Neutrophil (primary cell): ENCODE results near the gene MYO15A.
A peak's percentile ranks its signal among the peaks of the same experiment; 100 is the strongest.

ENCODE experiments used
- H3K27ac ChIP-seq: fragments of 200-600 bp; sonication (generic); 2 replicates; pipeline ENCODE4 v1.5.1; 2016; ENCODE audit warnings: mild to moderate bottlenecking, moderate library complexity
- H3K27me3 ChIP-seq: fragments of 200-600 bp; sonication (generic); 2 replicates; pipeline ENCODE4 v1.6.0; 2016; ENCODE audit warnings: mild to moderate bottlenecking
- H3K36me3 ChIP-seq: fragments of 200-600 bp; sonication (generic); 2 replicates; pipeline ENCODE4 v1.5.1; 2017
- H3K4me1 ChIP-seq, 2 experiments: fragments of 200-600 bp in 1 of 2; sonication (generic) in 1 of 2; 1 replicate in 1 of 2; 2 replicates in 1 of 2; pipeline versions ENCODE4 v1.5.1 to v1.6.1; 2013 to 2016; ENCODE audit warnings: low read depth in 1 of 2, low read length in 1 of 2, mild to moderate bottlenecking in 1 of 2, moderate library complexity in 1 of 2; ENCODE audit not compliant: control insufficient read depth in 1 of 2, insufficient read depth in 1 of 2
- H3K4me3 ChIP-seq, 2 experiments: fragments of 200-600 bp in 1 of 2; sonication (generic) in 1 of 2; 1 replicate in 1 of 2; 2 replicates in 1 of 2; pipeline ENCODE4 v1.5.1; 2013 to 2016; ENCODE audit warnings: low read depth in 1 of 2, low read length in 1 of 2, mild to moderate bottlenecking in 1 of 2, moderate library complexity in 1 of 2
- H3K9me3 ChIP-seq: fragments of 200-600 bp; sonication (generic); 2 replicates; pipeline ENCODE4 v1.5.1; 2016
- CTCF ChIP-seq: fragments of 200-600 bp; sonication (generic); IDR thresholded peaks from 2 replicates; pipeline ENCODE4 v1.5.1; 2016; ENCODE audit warnings: antibody characterized with exemption

MYO15A gene

GRCh38 chr17:18191236-18191667 lies 82.7 kb downstream of the MYO15A start:
- peaks cover 15 to 26% of the 10 kb centered on the region in 2 experiments for H3K4me1 ChIP-seq
- peak overlapping the region; percentile 58 for H3K27ac ChIP-seq
- H3K27me3 ChIP-seq, result no peaks in the 10 kb centered on the region
- H3K9me3 ChIP-seq, result no peaks in the 10 kb centered on the region
- H3K4me3 ChIP-seq, result no peak overlapping the region
- no peak for TF ChIP-seq CTCF
- peaks cover 16% of the 10 kb centered on the region for H3K36me3 ChIP-seq

- Histone ChIP-seq H3K9me3 (no peaks in the 10 kb centered on the region), H3K27ac (peak overlapping the region; percentile 18), H3K4me1 (peaks cover 8 to 19% of the 10 kb centered on the region in 2 experiments), H3K27me3 (no peaks in the 10 kb centered on the region), H3K36me3 (peaks cover 24% of the 10 kb centered on the region), H3K4me3 (no peak overlapping the region)
- TF ChIP-seq CTCF, result no peak
These were observed 83.4 kb downstream of the MYO15A start for GRCh38 chr17:18191967-18192366.

- Histone ChIP-seq H3K27ac (no peak overlapping the region), H3K9me3 (no peaks in the 10 kb centered on the region), H3K4me1 (peaks cover 0 to 11% of the 10 kb centered on the region in 2 experiments), H3K36me3 (peaks cover 48% of the 10 kb centered on the region), H3K27me3 (no peaks in the 10 kb centered on the region), H3K4me3 (no peak overlapping the region)
- TF ChIP-seq CTCF, result no peak
These were observed 85.8 kb downstream of the MYO15A start for GRCh38 chr17:18194394-18194793.

- Histone ChIP-seq H3K27ac (no peak overlapping the region), H3K4me3 (no peak overlapping the region), H3K9me3 (no peaks in the 10 kb centered on the region), H3K4me1 (peaks cover 0 to 11% of the 10 kb centered on the region in 2 experiments), H3K27me3 (no peaks in the 10 kb centered on the region), H3K36me3 (peaks cover 51% of the 10 kb centered on the region)
- no peak for TF ChIP-seq CTCF
These were observed 86.2 kb downstream of the MYO15A start for GRCh38 chr17:18194804-18195203.

- H3K4me1 ChIP-seq, result peaks cover 0 to 11% of the 10 kb centered on the region in 2 experiments
- H3K9me3 ChIP-seq, result no peaks in the 10 kb centered on the region
- H3K36me3 ChIP-seq, result peaks cover 51% of the 10 kb centered on the region
- H3K27ac ChIP-seq, result no peak overlapping the region
- no peak for TF ChIP-seq CTCF
- H3K27me3 ChIP-seq, result no peaks in the 10 kb centered on the region
- H3K4me3 ChIP-seq, result no peak overlapping the region
These were observed 86.7 kb downstream of the MYO15A start for GRCh38 chr17:18195246-18195645.
